Cardiac fibroblast (primary cell): ENCODE results near the gene ZSWIM4.

ENCODE experiments used
- DNase-seq, 2 donors: peaks; one replicate each; pipeline versions ENCODE4 v3.0.0 to v3.0.0-alpha.2; 2010; ENCODE audit warnings: low read depth in 2 of 2
- H3K4me3 ChIP-seq, 2 donors: replicated peaks in 1 of 2; 1 replicate in 1 of 2; 2 replicates in 1 of 2; pipeline ENCODE4 v1.5.1; 2011; ENCODE audit warnings: low read depth in 2 of 2, low read length in 2 of 2, mild to moderate bottlenecking in 2 of 2, moderate library complexity in 1 of 2
- CTCF ChIP-seq: IDR thresholded peaks from one replicate; pipeline ENCODE4 v1.5.1; 2011; ENCODE audit warnings: low read depth, mild to moderate bottlenecking, low read length, inconsistent platforms

Gene ZSWIM4

GRCh38 chr19:13876834-13877233 lies 81.6 kb downstream of the ZSWIM4 start, which contains the start of gene NANOS3:
Gene NANOS3, plus strand, starts transcription at chr19:13877134. Its CDS starts 115 bp downstream, at chr19:13877249.
- H3K4me3 ChIP-seq, result no peak within 1 kb of the TSS
- no peak for TF ChIP-seq CTCF
- DNase-seq, result no peak

GRCh38 chr19:13877303-13877702 lies 82.1 kb downstream of the ZSWIM4 start:
- no peak for DNase-seq
- no peak for TF ChIP-seq CTCF
- H3K4me3 ChIP-seq, result no peak overlapping the region

GRCh38 chr19:13880059-13881043 lies 85.1 kb downstream of the ZSWIM4 start:
- DNase-seq, result peak; percentile 97
- peak; percentile 99 for TF ChIP-seq CTCF
- H3K4me3 ChIP-seq, result peak overlapping the region; percentile 26 to 27

- no peak overlapping the region for H3K4me3 ChIP-seq
- TF ChIP-seq CTCF, result no peak
- DNase-seq, result peak in 1 of 2 donors; percentile 19
Observed at GRCh38 chr19:13881251-13881691, 86.0 kb downstream of the ZSWIM4 start.
